Suprapubic skin (tissue), 4 donors: ENCODE measurements around the gene CIAO1.

Experiments used
- EP300 ChIP-seq: sonication (generic); formaldehyde crosslinking; IDR thresholded peaks from one replicate; pipeline ENCODE4 v1.6.1; 2017; ENCODE audit warnings: antibody characterized with exemption
- POLR2A ChIP-seq, 2 donors: fragments of 450-650 bp; IDR thresholded peaks; one replicate each; pipeline ENCODE4 v1.6.1; 2017; ENCODE audit warnings: antibody characterized with exemption in 2 of 2, mild to moderate bottlenecking in 2 of 2, moderate library complexity in 2 of 2
- POLR2AphosphoS5 ChIP-seq, 3 donors: sonication (generic); formaldehyde crosslinking; IDR thresholded peaks; one replicate each; pipeline ENCODE4 v1.6.1; 2017; ENCODE audit warnings: antibody characterized with exemption in 3 of 3
- TF ChIP-seq, protein P1 (sequence below), 2 donors: fragments of 200-600 bp in 1 of 2; fragments of 450-650 bp in 1 of 2; sonication (generic) in 1 of 2; IDR thresholded peaks; one replicate each; pipeline ENCODE4 v1.5.1; 2016 to 2019; ENCODE audit warnings: antibody characterized with exemption in 2 of 2, mild to moderate bottlenecking in 1 of 2, moderate library complexity in 1 of 2

DNA sequence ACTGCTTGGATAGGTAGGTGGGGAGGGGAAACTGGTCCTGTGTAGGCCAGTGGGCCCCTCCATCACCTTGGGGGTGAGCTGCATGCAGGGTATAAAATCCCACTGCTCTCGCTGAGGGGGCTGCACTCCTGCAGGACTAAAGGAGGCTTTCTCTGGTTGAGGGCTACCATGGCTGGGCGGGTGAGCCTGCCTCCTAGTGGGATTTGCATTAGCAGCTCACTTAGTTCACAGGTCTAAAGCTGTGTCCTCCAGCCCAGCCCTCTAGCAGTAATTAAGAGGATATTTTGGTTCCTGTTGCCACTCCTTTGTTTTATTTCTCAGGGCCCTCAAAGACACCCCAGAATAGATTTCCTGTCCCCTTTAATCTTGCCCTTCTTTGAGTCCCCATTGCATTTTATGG, 24.8 kb upstream of the CIAO1 start:
- TF ChIP-seq, protein P1, sequence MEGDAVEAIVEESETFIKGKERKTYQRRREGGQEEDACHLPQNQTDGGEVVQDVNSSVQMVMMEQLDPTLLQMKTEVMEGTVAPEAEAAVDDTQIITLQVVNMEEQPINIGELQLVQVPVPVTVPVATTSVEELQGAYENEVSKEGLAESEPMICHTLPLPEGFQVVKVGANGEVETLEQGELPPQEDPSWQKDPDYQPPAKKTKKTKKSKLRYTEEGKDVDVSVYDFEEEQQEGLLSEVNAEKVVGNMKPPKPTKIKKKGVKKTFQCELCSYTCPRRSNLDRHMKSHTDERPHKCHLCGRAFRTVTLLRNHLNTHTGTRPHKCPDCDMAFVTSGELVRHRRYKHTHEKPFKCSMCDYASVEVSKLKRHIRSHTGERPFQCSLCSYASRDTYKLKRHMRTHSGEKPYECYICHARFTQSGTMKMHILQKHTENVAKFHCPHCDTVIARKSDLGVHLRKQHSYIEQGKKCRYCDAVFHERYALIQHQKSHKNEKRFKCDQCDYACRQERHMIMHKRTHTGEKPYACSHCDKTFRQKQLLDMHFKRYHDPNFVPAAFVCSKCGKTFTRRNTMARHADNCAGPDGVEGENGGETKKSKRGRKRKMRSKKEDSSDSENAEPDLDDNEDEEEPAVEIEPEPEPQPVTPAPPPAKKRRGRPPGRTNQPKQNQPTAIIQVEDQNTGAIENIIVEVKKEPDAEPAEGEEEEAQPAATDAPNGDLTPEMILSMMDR (IDR thresholded peaks at IDR 0.05) = no peak
- no peak for TF ChIP-seq POLR2AphosphoS5 (IDR thresholded peaks at IDR 0.05)
- no peak for TF ChIP-seq EP300
- TF ChIP-seq POLR2A (IDR thresholded peaks at IDR 0.05) = no peak
